GM12878 (cell line): ENCODE measurements around the gene TIPIN. TPM values are rescaled to one million over a fixed set of nuclear protein-coding genes. Genes with fewer than 3 reads are reported as not detected.

Experiments used
- ATAC-seq: fragments of 200-7000 bp; cut with Tn5 transposase; 3 replicates; pipeline ENCODE4 v1.9.1; 2020; ENCODE audit warnings: mild to moderate bottlenecking, moderate library complexity
- BruUV-seq: library from RNA; stranded (reverse); fragments of 400-500 nt; replicated peaks from 2 replicates; lab custom pipeline; 2021; lab: Mats Ljungman, UMichigan
- CTCF ChIA-PET: fragments of 300-600 bp; sonication (Branson Sonifier 250); formaldehyde crosslinking; extraction: SDS; loops from one replicate; lab custom pipeline; 2021; ENCODE audit warnings: inconsistent platforms; lab: Yijun Ruan, JAX
- POLR2A ChIA-PET: fragments of 350-600 bp; formaldehyde crosslinking; extraction: SDS; loops from one replicate; lab custom pipeline; 2021; ENCODE audit warnings: inconsistent platforms; lab: Charles Lee
- RAD21 ChIA-PET: fragments of 300-600 bp; sonication (Branson Sonifier 250); formaldehyde crosslinking; loops from one replicate; lab custom pipeline; 2023; ENCODE audit warnings: antibody characterized with exemption; ENCODE audit not compliant: unreplicated experiment; lab: Charles Lee
- SMC1A ChIA-PET: fragments of 300-600 bp; sonication (Branson Sonifier 250); formaldehyde crosslinking; loops from one replicate; lab custom pipeline; 2023; ENCODE audit not compliant: unreplicated experiment, uncharacterized antibody; lab: Charles Lee
- DNase-seq: peaks from one replicate; pipeline ENCODE4 v3.0.0-alpha.2; 2011; ENCODE audit warnings: low read depth, low spot score
- FAIRE-seq: peaks from 3 replicates; lab custom pipeline; 2011; peaks lifted over from hg19 to GRCh38; lab: Jason Lieb, UNC
- H2AFZ ChIP-seq: 2 replicates; pipeline ENCODE4 v1.6.0; 2011; ENCODE audit warnings: low read depth, low read length, control low read depth; ENCODE audit not compliant: control insufficient read depth
- H3K27ac ChIP-seq: 2 replicates; pipeline ENCODE4 v1.5.1; 2011; ENCODE audit warnings: control low read depth; ENCODE audit not compliant: control insufficient read depth, insufficient read depth
- H3K27me3 ChIP-seq, 2 experiments: replicated peaks in 1 of 2; 2 replicates each; pipeline versions ENCODE4 v1.6.0 to v1.6.1; 2011; ENCODE audit warnings: low read length in 1 of 2; ENCODE audit not compliant: control insufficient read depth in 2 of 2, insufficient read depth in 2 of 2
- H3K36me3 ChIP-seq, 2 experiments: 2 replicates each; pipeline ENCODE4 v1.5.1; 2011; ENCODE audit warnings: low read length in 1 of 2; ENCODE audit not compliant: control insufficient read depth in 2 of 2, insufficient read depth in 2 of 2
- H3K4me1 ChIP-seq: 2 replicates; pipeline ENCODE4 v1.6.1; 2011; ENCODE audit warnings: mild to moderate bottlenecking, low read length, moderate library complexity, mixed read lengths; ENCODE audit not compliant: control insufficient read depth, insufficient read depth
- H3K4me2 ChIP-seq: 2 replicates; pipeline ENCODE4 v1.6.0; 2011; ENCODE audit warnings: control low read depth; ENCODE audit not compliant: control insufficient read depth, insufficient read depth
- H3K4me3 ChIP-seq: fragments of 200-600 bp; sonication (generic); 2 replicates; pipeline ENCODE4 v1.5.1; 2016
- H3K79me2 ChIP-seq: 2 replicates; pipeline ENCODE4 v1.6.0; 2011; ENCODE audit warnings: low read length; ENCODE audit not compliant: control insufficient read depth, insufficient read depth
- H3K9ac ChIP-seq: 2 replicates; pipeline ENCODE4 v1.8.0; 2011; ENCODE audit warnings: low read length, control low read depth, mixed read lengths; ENCODE audit not compliant: control insufficient read depth, insufficient read depth
- H3K9me3 ChIP-seq: replicated peaks from 3 replicates; pipeline ENCODE4 v1.5.1; 2011; ENCODE audit warnings: mild to moderate bottlenecking, low read length; ENCODE audit not compliant: control insufficient read depth, insufficient read depth
- H4K20me1 ChIP-seq: 2 replicates; pipeline ENCODE4 v1.6.0; 2011; ENCODE audit not compliant: control insufficient read depth, insufficient read depth
- CREM ChIP-seq: IDR thresholded peaks from 2 replicates; pipeline ENCODE4 v1.6.1; 2014; ENCODE audit warnings: antibody characterized with exemption, low read depth
- CUX1 ChIP-seq: IDR thresholded peaks from 2 replicates; pipeline ENCODE4 v1.6.1; 2012; ENCODE audit warnings: improper control_type of control experiment, low read depth, low read length; ENCODE audit not compliant: insufficient replicate concordance
- EP300 ChIP-seq, 2 experiments: fragments of 150-350 bp in 1 of 2; IDR thresholded peaks; 2 replicates each; pipeline ENCODE4 v1.6.1; 2011 to 2012; ENCODE audit warnings: low read depth in 2 of 2, low read length in 2 of 2, borderline replicate concordance in 1 of 2, improper control_type of control experiment in 1 of 2, inconsistent platforms in 1 of 2; ENCODE audit not compliant: control insufficient read depth in 1 of 2
- ETV6 ChIP-seq, 2 experiments: fragments of 450-650 bp in 1 of 2; IDR thresholded peaks in 1 of 2; conservative IDR thresholded peaks in 1 of 2; 2 replicates each; pipeline ENCODE4 v1.6.1; 2014; ENCODE audit warnings: antibody characterized with exemption in 1 of 2, borderline replicate concordance in 1 of 2, low read depth in 1 of 2, mild to moderate bottlenecking in 1 of 2, moderate library complexity in 1 of 2
- FOS ChIP-seq: IDR thresholded peaks from 3 replicates; pipeline ENCODE4 v1.6.1; 2011; ENCODE audit warnings: borderline replicate concordance; ENCODE audit not compliant: insufficient read length; ENCODE audit errors: extremely low read depth
- MAX ChIP-seq: IDR thresholded peaks from 2 replicates; pipeline ENCODE4 v1.6.1; 2012; ENCODE audit warnings: low read depth, low read length, improper control_type of control experiment
- SMAD5 ChIP-seq: IDR thresholded peaks from 2 replicates; pipeline ENCODE4 v1.6.1; 2016; ENCODE audit warnings: antibody characterized with exemption, low read depth
- STAT1 ChIP-seq: fragments of 450-650 bp; conservative IDR thresholded peaks from 2 replicates; pipeline ENCODE4 v1.6.1; 2014; ENCODE audit warnings: antibody characterized with exemption, mild to moderate bottlenecking
- ZBTB4 ChIP-seq: fragments of 450-650 bp; formaldehyde crosslinking; IDR thresholded peaks from 2 replicates; pipeline ENCODE4 v1.4.0; 2022; ENCODE audit warnings: mild to moderate bottlenecking, moderate library complexity
- ZNF274 ChIP-seq: IDR thresholded peaks from one replicate; pipeline ENCODE4 v1.8.0; 2011; ENCODE audit not compliant: insufficient read length, insufficient read depth
- ZNF384 ChIP-seq: IDR thresholded peaks from 2 replicates; pipeline ENCODE4 v1.6.1; 2012; ENCODE audit warnings: low read depth, mild to moderate bottlenecking, low read length, improper control_type of control experiment, borderline replicate concordance
- ZZZ3 ChIP-seq: IDR thresholded peaks from 2 replicates; pipeline ENCODE4 v1.6.1; 2011; ENCODE audit warnings: low read depth; ENCODE audit not compliant: control insufficient read depth, insufficient read length
- WGBS: methylation state at CpG from one replicate; pipeline ENCODE4 v1.1.6; 2016; ENCODE audit warnings: low lambda C conversion rate; ENCODE audit not compliant: insufficient replicate concordance, insufficient coverage; ENCODE audit errors: missing lambda C conversion rate; 5-methylcytosine and 5-hydroxymethylcytosine counted together
- in situ Hi-C: fragments of 300-500 bp; cut with MboI; formaldehyde crosslinking; loops from 9 replicates; pipeline ENCODE4 v1.14.3; 2018; ENCODE audit warnings: mixed read lengths
- intact Hi-C: fragments of 100-400 bp; cut with micrococcal nuclease; formaldehyde crosslinking; loops from one replicate; pipeline ENCODE4 v1.14.2; 2022; ENCODE audit not compliant: unreplicated experiment
- polyA plus RNA-seq, 11 experiments: library from polyadenylated mRNA; depleted of rRNA in 4 of 11; unstranded in 6 of 11; stranded (reverse) in 5 of 11; fragments of >200 nt; fragmentation: Nextera tagmentation in 4 of 11; fragmentation: Illumina TruSeq in 1 of 11; extraction: Ambion mirVana in 4 of 11; extraction: Trizol in 1 of 11; gene quantifications; 1 replicate in 1 of 11; 2 replicates in 10 of 11; pipeline versions ENCODE4 v1.2.1 to v1.2.3, GENCODE V29; 2011 to 2016; ENCODE audit warnings: inconsistent platforms in 2 of 11, missing spikeins in 2 of 11, low read depth in 1 of 11
- total RNA-seq, 4 experiments: library from RNA; depleted of rRNA in 3 of 4; stranded (reverse); fragments of >200 nt in 3 of 4; fragmentation: Illumina TruSeq in 1 of 4; extraction: Trizol in 1 of 4; gene quantifications; 2 replicates each; pipeline versions ENCODE4 v1.2.1 to v1.2.3, GENCODE V29; 2013 to 2021

The TIPIN gene
- total and polyA plus RNA-seq, 10 of the 15 experiments (the other 5 are each of a cell fraction or from before 2014, with no cell fraction given), result 21.1 to 69.2 (median 47.0) TPM

- TF ChIP-seq ETV6 (conservative IDR thresholded peaks at IDR 0.05 in 1 of 2, IDR thresholded peaks at IDR 0.05 in 1 of 2; ENCODE audit: borderline replicate concordance in 1 of 2, low read depth in 1 of 2) (no peak), EP300 (IDR thresholded peaks at IDR 0.05; ENCODE audit: borderline replicate concordance in 1 of 2, control insufficient read depth in 1 of 2, low read depth in 2 of 2, low read length in 2 of 2) (no peak)
These were observed 48.0 kb downstream of the TIPIN start (continued) for GRCh38 chr15:66308531-66308930.

- H3K4me1 ChIP-seq, result no peaks in the 10 kb centered on the region
- H3K27ac ChIP-seq, result no peak overlapping the region
- FAIRE-seq, result no peak
- H2AFZ ChIP-seq, result no peak overlapping the region
- DNase-seq, result no peak
- H3K79me2 ChIP-seq, result no peaks in the 10 kb centered on the region
- SMC1A ChIA-PET, result interaction anchor here (1.0 kb wide), 1 partner anchor 12 kb away, joined by 3 read pairs; no protein-coding TSS in a partner anchor
- CTCF ChIA-PET, result interaction anchor here (0.9 kb wide), 2 partner anchors 19 to 192 kb away, joined by 3 to 5 read pairs; no protein-coding TSS in a partner anchor
- POLR2A ChIA-PET, result interaction anchor here (0.6 to 1.1 kb wide), 3 partner anchors 10 to 756 kb away, joined by 3 to 7 read pairs (median 4); no protein-coding TSS in a partner anchor
- H3K36me3 ChIP-seq, result peaks cover 0 to 15% of the 10 kb centered on the region in 2 experiments; a peak in 2 of 4 replicates
- intact Hi-C loops, result no loop called here
- H3K4me2 ChIP-seq, result no peak overlapping the region
- no peaks in the 10 kb centered on the region for H3K9me3 ChIP-seq
- RAD21 ChIA-PET, result no interaction called here
- no peak overlapping the region for H3K9ac ChIP-seq
- WGBS, result 97% methylated on average over 3 of the region's 3 CpGs
- no peaks in the 10 kb centered on the region for H4K20me1 ChIP-seq
- no TSS peak for BruUV-seq
- in situ Hi-C loops, result no loop called here
- no peaks in the 10 kb centered on the region for H3K27me3 ChIP-seq
- no peak overlapping the region for H3K4me3 ChIP-seq
- ATAC-seq, result no peak
- TF ChIP-seq MAX (no peak), SMAD5 (no peak), ZNF384 (no peak), ZNF274 (no peak), FOS (no peak), STAT1 (no peak), ZBTB4 (CRISPR knock-in tag) (no peak), CREM (no peak), EP300 (IDR thresholded peaks at IDR 0.05; ENCODE audit: borderline replicate concordance in 1 of 2, control insufficient read depth in 1 of 2, low read depth in 2 of 2, low read length in 2 of 2) (no peak), ZZZ3 (no peak), CUX1 (no peak)
These were observed 50.1 kb downstream of the TIPIN start for GRCh38 chr15:66306381-66306780.
